Stimulated activated naive CD8-positive, alpha-beta T cell treated with anti-CD3 and anti-CD28 coated beads, Interleukin-15, Interleukin-2, amounts not matched to agents 100 U/mL and 50 U/mL, for 24 hours (primary cell): Measurements from ENCODE around the gene PYGM.
"Not testable (repeated sequence)": the region's sequence is repeated elsewhere in the genome, so short reads cannot be mapped to it uniquely, and the experiment has no call there.

Source experiments
- ATAC-seq: fragments of 150-1000 bp; cut with Tn5 transposase; one replicate; pipeline ENCODE4 v1.10.0; 2021
- DNase-seq: peaks from one replicate; pipeline ENCODE4 v3.0.0; 2021

PYGM gene

GRCh38 chr11:64716473-64717267 lies 43.1 kb downstream of the PYGM start:
- ATAC-seq = no peak

GRCh38 chr11:64715756-64716472 lies 43.9 kb downstream of the PYGM start:
- DNase-seq = no peak
- no peak for ATAC-seq

More at GRCh38 chr11:64716473-64717267, 43.1 kb downstream of the PYGM start:
- DNase-seq = no peak

GRCh38 chr11:64715110-64715509 lies 44.7 kb downstream of the PYGM start:
- DNase-seq = no peak
- no peak for ATAC-seq

GRCh38 chr11:64714666-64715065 lies 45.1 kb downstream of the PYGM start:
- no peak for ATAC-seq
- no peak for DNase-seq

GRCh38 chr11:64713781-64714363 lies 45.9 kb downstream of the PYGM start:
- ATAC-seq = no peak

GRCh38 chr11:64713016-64713707 lies 46.6 kb downstream of the PYGM start:
- no peak for ATAC-seq
- peak; percentile 20 for DNase-seq

More at GRCh38 chr11:64713781-64714363, 45.9 kb downstream of the PYGM start:
- no peak for DNase-seq

GRCh38 chr11:64712430-64713015 lies 47.3 kb downstream of the PYGM start:
- no peak for ATAC-seq

GRCh38 chr11:64711956-64712362 lies 47.8 kb downstream of the PYGM start:
- ATAC-seq = no peak
- DNase-seq = no peak

More at GRCh38 chr11:64712430-64713015, 47.3 kb downstream of the PYGM start:
- DNase-seq = no peak

- no peak for DNase-seq
- ATAC-seq = no peak
Measured at GRCh38 chr11:64711138-64711955, 48.4 kb downstream of the PYGM start.

GRCh38 chr11:64710418-64711137 lies 49.2 kb downstream of the PYGM start:
- ATAC-seq = no peak

GRCh38 chr11:64705501-64705900 lies 54.3 kb downstream of the PYGM start:
- ATAC-seq (no peak), DNase-seq (no peak)

More at GRCh38 chr11:64710418-64711137, 49.2 kb downstream of the PYGM start:
- DNase-seq = no peak

- no peak for ATAC-seq
Measured at GRCh38 chr11:64703048-64703447, 56.7 kb downstream of the PYGM start.

GRCh38 chr11:64701956-64702355 lies 57.8 kb downstream of the PYGM start:
- not testable (repeated sequence) for DNase-seq, ATAC-seq

More at GRCh38 chr11:64703048-64703447, 56.7 kb downstream of the PYGM start:
- no peak for DNase-seq

- ATAC-seq (no peak), DNase-seq (no peak)
Measured at GRCh38 chr11:64698427-64698826, 61.3 kb downstream of the PYGM start.

- ATAC-seq = no peak
- no peak for DNase-seq
Measured at GRCh38 chr11:64697663-64698375, 62.0 kb downstream of the PYGM start.
